B cell (primary cell): ENCODE data around the gene MALRD1. TPM values are rescaled to one million over a fixed set of nuclear protein-coding genes. Genes with fewer than 3 reads are reported as not detected.

Experiments used
- ATAC-seq: fragments of 200-7000 bp; cut with Tn5 transposase; one replicate; pipeline ENCODE4 v1.10.0; 2021; ENCODE audit warnings: low read depth, mild to moderate bottlenecking, moderate number of reproducible peaks, moderate library complexity
- CTCF ChIA-PET: fragments of 350-600 bp; sonication (Branson Sonifier 250); formaldehyde crosslinking; loops from one replicate; lab custom pipeline; 2021; ENCODE audit warnings: antibody characterized with exemption, inconsistent platforms; lab: Charles Lee
- POLR2A ChIA-PET: fragments of 350-600 bp; sonication (Branson Sonifier 250); formaldehyde crosslinking; loops from one replicate; lab custom pipeline; 2021; ENCODE audit warnings: antibody characterized with exemption; lab: Charles Lee
- DNase-seq: peaks from one replicate; pipeline ENCODE4 v3.0.0; 2013
- H2AFZ ChIP-seq: 2 replicates; pipeline ENCODE4 v1.6.1; 2012; ENCODE audit warnings: mild to moderate bottlenecking, low read depth, low read length; ENCODE audit not compliant: insufficient read depth, poor library complexity, severe bottlenecking
- H3K27ac ChIP-seq, 2 donors: 1 replicate in 1 of 2; 2 replicates in 1 of 2; pipeline ENCODE4 v1.5.1; 2012 to 2013; ENCODE audit warnings: low read length in 2 of 2, mild to moderate bottlenecking in 2 of 2, moderate library complexity in 1 of 2
- H3K27me3 ChIP-seq, 4 experiments: fragments of 200-600 bp in 1 of 4; sonication (generic) in 1 of 4; replicated peaks in 1 of 4; 1 replicate in 2 of 4; 2 replicates in 2 of 4; pipeline versions ENCODE4 v1.6.1 to v1.7.0; 2013 to 2016; ENCODE audit warnings: low read length in 3 of 4, mild to moderate bottlenecking in 2 of 4, mixed read lengths in 1 of 4, moderate library complexity in 1 of 4; ENCODE audit not compliant: insufficient read depth in 4 of 4, control insufficient read depth in 3 of 4; ENCODE audit errors: control extremely low read depth in 1 of 4
- H3K36me3 ChIP-seq, 2 experiments: replicated peaks in 1 of 2; 1 replicate in 1 of 2; 2 replicates in 1 of 2; pipeline versions ENCODE4 v1.6.1 to v1.7.1; 2013; ENCODE audit warnings: low read length in 1 of 2; ENCODE audit not compliant: insufficient read depth in 2 of 2, control insufficient read depth in 1 of 2; ENCODE audit errors: control extremely low read depth in 1 of 2, extremely low read depth in 1 of 2
- H3K4me1 ChIP-seq, 2 donors: fragments of 200-600 bp in 1 of 2; sonication (generic) in 1 of 2; 1 replicate in 1 of 2; 2 replicates in 1 of 2; pipeline versions ENCODE4 v1.5.1 to v1.6.1; 2013 to 2017; ENCODE audit warnings: low read length in 2 of 2; ENCODE audit not compliant: control insufficient read depth in 2 of 2, insufficient read depth in 2 of 2
- H3K4me2 ChIP-seq: replicated peaks from 2 replicates; pipeline ENCODE3; 2012; ENCODE audit warnings: mild to moderate bottlenecking, low read depth, low read length; ENCODE audit not compliant: poor library complexity, severe bottlenecking
- H3K4me3 ChIP-seq, 5 experiments: fragments of 200-600 bp in 1 of 5; sonication (generic) in 1 of 5; 1 replicate in 3 of 5; 2 replicates in 2 of 5; pipeline versions ENCODE4 v1.5.1 to v1.7.0; 2011 to 2016; ENCODE audit warnings: low read length in 4 of 5, mild to moderate bottlenecking in 4 of 5, low read depth in 2 of 5, control low read depth in 1 of 5, moderate library complexity in 1 of 5; ENCODE audit not compliant: insufficient read depth in 1 of 5; ENCODE audit errors: control extremely low read depth in 1 of 5, extremely low read depth in 1 of 5
- H3K79me2 ChIP-seq: fragments of 200-600 bp; sonication (generic); one replicate; pipeline ENCODE4 v1.6.0; 2016; ENCODE audit warnings: low read length; ENCODE audit not compliant: control insufficient read depth, insufficient read depth
- H3K9ac ChIP-seq: fragments of 200-600 bp; sonication (generic); 2 replicates; pipeline ENCODE4 v1.6.1; 2017; ENCODE audit warnings: mild to moderate bottlenecking, low read length, moderate library complexity
- H3K9me3 ChIP-seq, 3 donors: one replicate each; pipeline versions ENCODE4 v1.6.1 to v1.7.1; 2013; ENCODE audit warnings: low read length in 2 of 3; ENCODE audit not compliant: control insufficient read depth in 2 of 3, insufficient read depth in 1 of 3; ENCODE audit errors: control extremely low read depth in 1 of 3
- H4K20me1 ChIP-seq: 2 replicates; pipeline ENCODE4 v1.6.0; 2012; ENCODE audit warnings: mild to moderate bottlenecking, low read length; ENCODE audit not compliant: insufficient read depth, control insufficient read depth, poor library complexity, severe bottlenecking
- H3K27ac Mint-ChIP-seq: one replicate; pipeline ENCODE4 v1.8.0; 2021; ENCODE audit warnings: mixed read lengths
- H3K27me3 Mint-ChIP-seq: one replicate; pipeline ENCODE4 v1.8.0; 2021; ENCODE audit warnings: mixed read lengths
- H3K4me1 Mint-ChIP-seq: one replicate; pipeline ENCODE4 v1.8.0; 2021; ENCODE audit warnings: mixed read lengths
- H3K4me3 Mint-ChIP-seq: one replicate; pipeline ENCODE4 v1.8.0; 2021; ENCODE audit warnings: mixed read lengths
- H3K9me3 Mint-ChIP-seq: one replicate; pipeline ENCODE4 v1.8.0; 2022; ENCODE audit warnings: mixed read lengths; ENCODE audit not compliant: insufficient read depth
- CTCF ChIP-seq: fragments of 200-600 bp; IDR thresholded peaks from one replicate; pipeline ENCODE4 v1.8.0; 2022; ENCODE audit warnings: antibody characterized with exemption, mild to moderate bottlenecking
- EZH2 ChIP-seq: IDR thresholded peaks from 2 replicates; pipeline ENCODE4 v1.6.1; 2012; ENCODE audit warnings: borderline replicate concordance, low read depth, mild to moderate bottlenecking, moderate library complexity, low read length; ENCODE audit not compliant: insufficient read depth, poor library complexity, severe bottlenecking
- WGBS: methylation state at CpG from one replicate; pipeline ENCODE4 v1.1.5; 2013; ENCODE audit warnings: missing lambda C conversion rate; ENCODE audit not compliant: insufficient coverage; 5-methylcytosine and 5-hydroxymethylcytosine counted together
- intact Hi-C: fragments of 100-400 bp; cut with micrococcal nuclease; formaldehyde crosslinking; loops from one replicate; pipeline ENCODE4 v1.10.0; 2022
- polyA plus RNA-seq: library from polyadenylated mRNA; depleted of rRNA; stranded (reverse); fragments of >200 nt; gene quantifications from 2 replicates; pipeline ENCODE4 v1.2.3, GENCODE V29; 2012
- total RNA-seq, 2 donors: library from RNA; stranded (reverse); fragments of 120-200 nt in 1 of 2; gene quantifications; 1 replicate in 1 of 2; 2 replicates in 1 of 2; pipeline versions ENCODE4 v1.2.3 to v1.2.4, GENCODE V29; 2013 to 2022

The MALRD1 gene
- total and polyA plus RNA-seq, 2 donors (not counting 1 experiment from before 2014, with no cell fraction given), result not detected

GRCh38 chr10:19012111-19012510 is 36.5 kb upstream of the MALRD1 start:
- no peaks in the 10 kb centered on the region for H3K4me1 Mint-ChIP-seq
- Histone ChIP-seq H3K9ac (no peak overlapping the region), H3K4me2 (no peak overlapping the region), H3K4me3 (no peak overlapping the region), H3K9me3 (peaks cover 0 to 3% (median 0%) of the 10 kb centered on the region in 3 donors), H4K20me1 (no peaks in the 10 kb centered on the region), H2AFZ (no peak overlapping the region), H3K79me2 (no peaks in the 10 kb centered on the region), H3K27ac (no peak overlapping the region), H3K27me3 (no peaks in the 10 kb centered on the region), H3K4me1 (no peaks in the 10 kb centered on the region), H3K36me3 (no peaks in the 10 kb centered on the region)
- ATAC-seq, result no peak
- H3K27me3 Mint-ChIP-seq, result no peaks in the 10 kb centered on the region
- ChIA-PET CTCF (no interaction called here), POLR2A (no interaction called here)
- intact Hi-C loops, result no loop called here
- H3K4me3 Mint-ChIP-seq, result no peak overlapping the region
- H3K9me3 Mint-ChIP-seq, result peaks cover 4% of the 10 kb centered on the region
- WGBS, result no CpG with 5 or more reads among the region's 2 CpGs
- TF ChIP-seq CTCF, result no peak
- no peak for TF ChIP-seq EZH2
- no peak for DNase-seq
- no peak overlapping the region for H3K27ac Mint-ChIP-seq

GRCh38 chr10:19014034-19014433 is 34.6 kb upstream of the MALRD1 start:
- no peaks in the 10 kb centered on the region for H3K36me3 ChIP-seq
- TF ChIP-seq EZH2 (no peak), CTCF (no peak)
- Mint-ChIP-seq H3K27me3 (no peaks in the 10 kb centered on the region), H3K4me3 (no peak overlapping the region), H3K27ac (no peak overlapping the region), H3K4me1 (no peaks in the 10 kb centered on the region), H3K9me3 (peaks cover 4% of the 10 kb centered on the region)
- H2AFZ ChIP-seq, result no peak overlapping the region
- DNase-seq (no peak), ATAC-seq (no peak)
- no peak overlapping the region for H3K4me2 ChIP-seq
- H3K27ac ChIP-seq, result no peak overlapping the region
- H3K4me3 ChIP-seq, result no peak overlapping the region
- H3K9me3 ChIP-seq, result peaks cover 0 to 3% (median 0%) of the 10 kb centered on the region in 3 donors
- H3K9ac ChIP-seq, result no peak overlapping the region
- no peaks in the 10 kb centered on the region for H3K4me1 ChIP-seq
- ChIA-PET CTCF (no interaction called here), POLR2A (no interaction called here)
- H3K79me2 ChIP-seq, result no peaks in the 10 kb centered on the region
- H4K20me1 ChIP-seq, result no peaks in the 10 kb centered on the region
- intact Hi-C loops, result no loop called here
- no peaks in the 10 kb centered on the region for H3K27me3 ChIP-seq
